Natural killer cell treated with Interleukin-12 subunit alpha and Interleukin-12 subunit beta and Interleukin-15 and Interleukin-18, amount 100 ng/mL, for 72 hours (primary cell): ENCODE measurements around the gene HOXB9. TPM values are rescaled to one million over a fixed set of nuclear protein-coding genes. Genes with fewer than 3 reads are reported as not detected.
A peak's percentile ranks its signal among the peaks of the same experiment; 100 is the strongest.

Experiments
- ATAC-seq, 2 donors: fragments of 150-1000 bp; cut with Tn5 transposase in 1 of 2; sonication (Bioruptor Pico), chemical (Tn5 transposase) in 1 of 2; 2 replicates each; pipeline ENCODE4 v1.10.0; 2021
- DNase-seq: peaks from one replicate; pipeline ENCODE4 v3.0.0; 2022; ENCODE audit warnings: low spot score
- H3K27ac Mint-ChIP-seq, 2 donors: 1 replicate in 1 of 2; 2 replicates in 1 of 2; pipeline ENCODE4 v1.8.0; 2022; ENCODE audit warnings: mixed read lengths in 2 of 2, mild to moderate bottlenecking in 1 of 2, moderate library complexity in 1 of 2
- H3K27me3 Mint-ChIP-seq, 2 donors: 1 replicate in 1 of 2; 2 replicates in 1 of 2; pipeline ENCODE4 v1.8.0; 2022; ENCODE audit warnings: mixed read lengths in 2 of 2
- H3K36me3 Mint-ChIP-seq: one replicate; pipeline ENCODE4 v1.8.0; 2022; ENCODE audit warnings: mixed read lengths
- H3K4me1 Mint-ChIP-seq, 2 donors: 1 replicate in 1 of 2; 2 replicates in 1 of 2; pipeline ENCODE4 v1.8.0; 2022; ENCODE audit warnings: low read depth in 2 of 2, mixed read lengths in 2 of 2, mild to moderate bottlenecking in 1 of 2
- H3K4me3 Mint-ChIP-seq: one replicate; pipeline ENCODE4 v1.8.0; 2022; ENCODE audit warnings: mixed read lengths
- H3K9me3 Mint-ChIP-seq: 2 replicates; pipeline ENCODE4 v1.8.0; 2022; ENCODE audit warnings: mixed read lengths
- total RNA-seq, 2 donors: library from RNA; stranded (reverse); gene quantifications; one replicate each; pipeline ENCODE4 v1.2.3, GENCODE V29; 2022

The HOXB9 gene
- total RNA-seq, 2 donors from 2014 or later: 0.78 to 2.7 TPM

DNA sequence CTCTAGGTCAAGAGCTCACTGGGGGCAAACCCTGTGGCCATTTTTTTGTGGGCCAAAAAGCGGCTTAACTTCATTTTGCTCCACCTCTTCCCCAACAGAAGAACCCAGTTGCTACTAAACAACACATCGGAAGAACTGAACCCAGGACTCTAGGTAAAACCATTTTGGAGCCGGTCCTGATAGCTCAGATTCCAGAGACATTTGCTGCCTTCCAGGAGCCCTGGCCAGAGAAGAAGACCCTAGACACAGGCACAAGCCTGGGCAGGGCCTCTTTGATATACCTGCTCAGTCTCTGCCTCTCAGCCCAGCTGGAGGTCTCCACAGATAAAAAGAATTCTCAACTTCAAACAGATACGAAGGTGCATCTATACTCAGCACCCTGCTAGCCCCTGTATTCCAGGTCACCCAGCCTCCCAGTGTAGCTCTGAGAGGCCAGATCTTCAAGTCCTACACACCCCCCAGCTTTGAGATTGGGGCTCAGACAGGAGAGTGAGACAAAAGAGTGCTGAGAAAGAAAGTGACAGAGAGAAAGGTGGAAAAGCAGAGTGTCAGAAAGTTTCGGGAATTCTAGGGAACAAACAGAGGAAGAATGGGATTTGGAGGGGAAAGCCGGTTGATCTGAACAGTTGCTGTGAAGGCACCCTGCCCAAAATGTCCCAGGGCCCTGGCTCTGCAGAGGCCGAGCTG is 6.6 kb upstream of the HOXB9 start:
- DNase-seq (no peak), ATAC-seq (no peak)
- Mint-ChIP-seq H3K4me3 (peak overlapping the region; percentile 76), H3K27ac (no peak overlapping the region), H3K36me3 (no peaks in the 10 kb centered on the region), H3K9me3 (no peaks in the 10 kb centered on the region), H3K27me3 (peaks cover 57 to 62% of the 10 kb centered on the region in 2 donors), H3K4me1 (peaks cover 8 to 15% of the 10 kb centered on the region in 2 donors)

DNA sequence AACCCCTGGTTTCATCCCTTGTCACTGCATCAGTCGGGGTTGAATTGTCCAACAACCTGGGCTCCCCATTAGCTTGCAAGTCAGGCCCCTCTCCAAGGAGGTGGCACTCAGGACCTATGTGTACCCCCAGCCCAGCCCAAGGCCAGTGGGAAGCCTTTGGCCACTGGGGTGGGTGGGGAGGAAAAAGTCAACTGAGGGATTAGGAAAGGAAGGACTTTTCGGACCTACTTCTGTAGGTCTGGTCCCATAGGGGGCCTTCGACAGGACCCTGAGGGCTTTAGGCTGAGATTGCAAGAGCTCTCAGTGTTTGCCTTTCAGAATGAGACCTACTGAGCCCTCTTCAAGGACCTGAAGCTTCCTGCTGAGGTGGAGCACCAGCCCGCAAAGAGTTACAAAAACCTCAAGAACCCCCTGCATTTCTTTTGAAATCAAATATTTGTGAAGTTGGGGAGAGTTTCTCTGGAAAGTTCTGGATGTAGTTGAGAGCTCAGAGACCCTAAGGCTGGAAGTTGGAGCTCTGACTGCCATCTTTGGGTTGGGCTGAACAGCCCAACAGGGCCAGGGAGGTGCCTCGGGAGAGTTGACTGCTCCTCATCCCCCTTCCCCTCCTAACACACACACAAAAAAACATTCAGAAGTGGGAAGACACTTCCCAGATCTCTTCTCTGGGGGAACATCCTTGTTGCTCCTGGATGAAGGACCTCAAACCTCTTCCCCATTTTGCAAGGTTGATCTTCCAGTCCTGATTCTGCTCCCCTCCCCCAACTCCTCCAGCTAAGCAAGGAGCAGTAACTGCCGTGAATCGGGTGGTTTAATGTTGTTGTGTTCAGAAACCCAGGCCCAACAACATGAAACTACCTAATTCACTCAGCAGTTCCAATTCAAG is 5.8 kb upstream of the HOXB9 start:
- Mint-ChIP-seq H3K27me3 (peaks cover 54 to 59% of the 10 kb centered on the region in 2 donors), H3K27ac (no peak overlapping the region), H3K9me3 (no peaks in the 10 kb centered on the region), H3K36me3 (no peaks in the 10 kb centered on the region), H3K4me1 (peaks cover 9 to 16% of the 10 kb centered on the region in 2 donors), H3K4me3 (peak overlapping the region; percentile 76)
- DNase-seq: no peak
- ATAC-seq: no peak

DNA sequence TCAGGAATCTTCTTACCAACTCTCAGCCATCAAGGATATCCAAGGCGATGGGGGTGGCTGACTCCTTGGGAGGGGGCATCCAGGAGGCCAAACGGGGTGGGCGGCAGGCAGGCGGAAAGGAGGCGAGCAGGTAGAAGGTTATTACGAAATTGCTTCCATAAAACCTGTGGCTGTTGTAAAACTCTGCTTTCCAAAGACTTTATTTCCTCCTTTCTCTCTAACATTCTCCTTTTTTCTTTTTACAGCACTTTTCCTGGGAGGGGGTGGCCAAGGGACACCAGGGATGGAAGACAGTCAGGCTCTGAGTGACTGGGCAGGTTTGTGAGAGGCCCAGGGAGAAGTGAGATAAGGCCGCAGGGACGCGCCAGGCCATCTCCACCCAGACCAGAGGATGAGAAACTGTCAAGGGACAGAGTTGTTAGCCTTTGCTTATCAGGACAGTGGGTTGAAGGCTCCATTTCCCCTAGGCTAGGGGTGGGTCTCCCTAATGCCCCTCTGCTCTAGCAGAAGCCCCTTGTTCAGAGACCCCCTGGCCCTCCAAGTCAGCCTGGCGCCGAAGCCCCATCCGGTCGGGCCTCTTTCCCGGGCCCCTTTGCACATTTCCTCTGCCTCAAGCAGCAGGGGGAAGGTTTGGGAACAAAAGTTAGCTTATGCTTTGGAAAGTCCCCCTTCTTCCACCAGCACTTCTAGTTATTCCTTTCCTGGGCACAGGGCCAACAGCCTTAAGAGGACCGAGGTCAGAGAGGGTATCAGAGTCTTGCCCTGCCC is 5.0 kb upstream of the HOXB9 start:
- Mint-ChIP-seq H3K9me3 (no peaks in the 10 kb centered on the region), H3K36me3 (no peaks in the 10 kb centered on the region), H3K27me3 (peaks cover 56 to 60% of the 10 kb centered on the region in 2 donors), H3K27ac (no peak overlapping the region), H3K4me1 (peaks cover 12 to 24% of the 10 kb centered on the region in 2 donors), H3K4me3 (no peak overlapping the region)
- no peak for ATAC-seq
- peak; percentile 49 for DNase-seq

DNA sequence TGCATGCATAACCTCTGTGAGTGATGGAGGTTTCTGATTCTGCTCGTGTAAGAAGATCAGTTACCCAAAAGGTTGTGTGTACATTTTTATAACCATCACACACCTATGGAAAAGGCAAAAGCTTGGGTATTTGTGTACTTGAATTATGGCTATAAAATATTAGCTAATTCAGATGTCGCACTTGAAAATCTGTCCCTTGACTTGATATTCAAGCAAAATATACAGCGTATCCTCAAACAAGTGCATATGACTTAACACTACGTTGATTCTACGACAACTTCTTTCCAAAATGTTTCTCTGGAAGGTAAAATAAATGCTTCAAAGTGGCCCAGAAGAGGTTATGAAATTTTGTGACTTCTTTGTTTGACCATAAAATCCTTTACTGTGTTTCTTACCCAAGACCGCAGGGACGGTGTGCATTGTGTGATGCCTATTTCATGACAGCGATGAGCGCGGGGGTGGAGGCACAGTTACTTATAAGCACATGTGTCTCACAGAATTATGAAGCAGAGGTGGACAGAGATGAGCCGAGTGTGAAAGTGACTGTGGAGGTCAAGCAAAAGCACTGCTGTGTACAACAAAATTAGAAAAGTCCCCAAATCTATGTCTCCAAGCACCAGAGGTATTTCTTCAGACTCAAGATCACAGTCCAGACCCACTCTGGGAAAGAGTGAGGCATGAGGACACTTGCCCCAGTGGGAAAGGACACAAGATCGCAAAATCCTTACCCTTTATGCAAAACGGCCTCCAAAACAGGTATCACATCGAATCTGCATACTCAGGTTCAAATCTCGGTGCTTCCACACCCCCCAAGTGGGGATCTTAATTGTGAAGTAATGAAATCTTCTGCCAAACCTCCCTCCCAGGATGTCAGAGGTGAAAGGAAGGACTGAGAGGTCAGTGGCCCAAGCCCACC is 4.1 kb upstream of the HOXB9 start:
- Mint-ChIP-seq H3K36me3 (no peaks in the 10 kb centered on the region), H3K27ac (no peak overlapping the region), H3K4me3 (no peak overlapping the region), H3K27me3 (peaks cover 61 to 63% of the 10 kb centered on the region in 2 donors), H3K4me1 (peaks cover 16 to 30% of the 10 kb centered on the region in 2 donors), H3K9me3 (no peaks in the 10 kb centered on the region)
- peak; percentile 51 for DNase-seq
- ATAC-seq: no peak

DNA sequence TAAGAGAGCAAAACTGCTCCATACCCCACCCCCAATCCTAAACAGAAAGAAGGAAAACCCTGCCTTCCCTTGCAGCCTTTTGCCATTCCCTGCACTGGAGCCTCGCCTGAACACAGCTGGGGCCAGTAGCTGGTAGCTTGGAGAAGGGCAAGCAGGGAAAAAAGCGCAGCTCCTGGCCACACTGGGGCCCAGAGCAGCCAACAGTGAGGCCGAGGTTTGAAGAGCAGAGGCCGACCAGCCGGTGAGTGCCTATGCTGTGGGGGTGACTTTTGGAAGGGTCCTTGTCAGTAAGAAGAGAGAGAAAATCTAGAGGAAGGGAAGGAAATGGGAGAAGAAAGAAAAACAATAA is 3.2 kb upstream of the HOXB9 start:
- Mint-ChIP-seq H3K4me1 (peaks cover 17 to 30% of the 10 kb centered on the region in 2 donors), H3K4me3 (no peak overlapping the region), H3K36me3 (no peaks in the 10 kb centered on the region), H3K27ac (no peak overlapping the region), H3K9me3 (no peaks in the 10 kb centered on the region), H3K27me3 (peaks cover 58 to 67% of the 10 kb centered on the region in 2 donors)
- DNase-seq: peak; percentile 42
- no peak for ATAC-seq

DNA sequence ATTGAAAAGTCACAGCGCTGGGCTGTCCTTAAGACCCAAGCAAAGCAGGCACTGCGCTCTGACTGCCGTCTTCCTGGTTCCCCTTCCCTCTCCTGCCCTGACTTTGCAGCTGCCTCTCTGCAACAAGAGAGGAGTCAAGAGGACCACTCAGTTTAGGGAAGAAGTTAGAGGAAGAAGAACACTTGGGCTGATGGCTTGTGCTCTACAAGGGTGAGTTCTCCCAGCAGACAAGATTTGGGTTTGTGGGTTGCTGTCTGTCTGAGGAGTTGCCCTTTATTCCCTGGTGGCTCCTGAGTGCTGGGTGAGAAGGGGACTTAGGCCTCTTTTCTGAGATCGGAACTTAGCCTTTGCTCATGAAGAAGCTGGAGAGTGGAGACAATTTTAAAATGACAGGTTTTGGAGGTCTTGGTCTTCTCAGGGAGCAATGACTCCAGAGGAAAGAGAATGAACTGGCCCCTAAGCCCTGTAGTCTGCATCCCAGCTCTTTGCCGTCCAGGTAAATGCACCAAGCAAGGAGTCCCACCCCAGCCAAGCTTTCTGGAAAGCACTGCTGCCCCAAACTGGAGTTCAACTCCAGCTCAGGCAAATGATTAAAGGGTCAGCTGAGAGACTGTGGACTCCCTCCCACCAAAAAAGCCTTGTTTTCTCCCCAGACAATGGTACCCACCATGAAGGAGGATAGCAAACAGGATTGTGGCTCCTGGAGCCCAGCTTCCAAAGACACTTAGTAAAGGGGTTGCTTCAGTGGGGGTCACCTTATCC is 2.7 kb upstream of the HOXB9 start:
- no peak for ATAC-seq
- no peak overlapping the region for H3K27ac Mint-ChIP-seq
- peaks cover 60 to 72% of the 10 kb centered on the region in 2 donors for H3K27me3 Mint-ChIP-seq
- DNase-seq: no peak
- H3K4me3 Mint-ChIP-seq: no peak overlapping the region
- no peaks in the 10 kb centered on the region for H3K9me3 Mint-ChIP-seq
- no peaks in the 10 kb centered on the region for H3K36me3 Mint-ChIP-seq
- H3K4me1 Mint-ChIP-seq: peaks cover 18 to 30% of the 10 kb centered on the region in 2 donors

DNA sequence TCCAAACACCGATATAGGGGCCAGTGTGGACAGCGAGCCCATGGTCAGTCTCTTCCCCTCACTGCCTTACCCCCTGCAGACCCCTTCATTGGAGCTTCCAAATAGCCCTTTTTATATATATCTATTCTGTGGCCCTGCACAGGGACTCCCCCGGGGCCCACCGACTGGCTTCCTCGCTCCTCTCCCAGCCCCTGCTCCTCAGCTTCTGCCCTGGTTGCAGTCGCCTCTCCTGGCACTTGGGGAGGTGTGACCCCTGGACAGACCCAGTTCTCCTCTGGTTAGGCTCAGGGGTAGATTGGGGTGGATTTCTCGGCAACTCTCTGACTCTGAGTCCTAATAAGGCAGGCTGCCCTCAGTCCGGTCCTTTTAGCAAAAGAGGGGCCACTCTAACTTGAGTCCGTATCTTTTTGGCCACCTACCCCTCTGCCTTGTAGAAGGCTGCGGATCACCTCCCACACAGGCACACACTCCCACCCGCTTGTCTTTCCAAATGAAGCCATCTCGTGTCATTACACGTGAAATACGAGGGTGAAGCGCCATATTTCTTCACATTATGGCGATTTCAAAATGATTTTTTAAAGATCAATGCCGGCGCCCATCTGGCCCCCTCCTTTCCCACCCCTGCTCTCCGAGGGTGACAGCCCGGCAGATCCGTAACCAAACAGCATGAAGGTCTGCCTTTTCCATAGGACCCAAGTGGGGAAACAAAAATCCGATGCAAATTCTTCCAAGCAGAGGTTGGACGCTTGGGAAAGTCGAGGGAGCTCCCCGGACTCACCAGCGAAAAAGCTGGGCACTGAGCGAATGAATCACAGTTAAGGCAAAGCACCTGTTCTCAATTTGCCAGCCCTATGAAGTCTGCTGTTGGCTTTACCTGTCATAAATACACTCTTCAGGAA is 1.7 kb upstream of the HOXB9 start:
- H3K9me3 Mint-ChIP-seq: no peaks in the 10 kb centered on the region
- H3K36me3 Mint-ChIP-seq: no peaks in the 10 kb centered on the region
- no peak overlapping the region for H3K4me3 Mint-ChIP-seq
- DNase-seq: no peak
- no peak overlapping the region for H3K27ac Mint-ChIP-seq
- H3K27me3 Mint-ChIP-seq: peaks cover 63 to 78% of the 10 kb centered on the region in 2 donors
- ATAC-seq: no peak
- H3K4me1 Mint-ChIP-seq: peaks cover 17 to 27% of the 10 kb centered on the region in 2 donors

DNA sequence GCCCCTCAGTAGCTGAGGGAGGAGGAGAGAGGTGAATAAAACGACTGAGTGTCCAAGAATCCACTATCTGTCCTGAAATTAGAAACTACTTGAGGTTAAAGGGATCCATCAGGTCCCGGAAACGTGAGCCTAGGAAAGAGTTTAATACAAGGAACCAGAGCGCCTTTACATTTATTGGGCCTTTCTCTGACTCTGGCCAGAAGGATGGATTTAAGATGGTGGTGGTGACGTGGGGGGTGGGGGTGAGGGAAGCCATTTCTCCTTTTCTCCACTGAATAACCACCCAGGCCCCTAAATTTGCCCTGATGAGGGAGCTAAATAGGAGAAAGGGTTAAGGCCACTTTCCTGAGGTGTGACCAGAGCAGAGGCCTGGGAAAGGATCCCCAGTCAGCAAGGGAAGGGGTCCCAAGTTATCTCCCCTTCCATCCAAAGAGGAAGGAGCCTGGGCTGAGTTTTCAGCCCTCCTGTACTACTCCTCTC is 1.0 kb upstream of the HOXB9 start:
- Mint-ChIP-seq H3K4me3 (peak overlapping the region; percentile 94), H3K27me3 (peaks cover 63 to 78% of the 10 kb centered on the region in 2 donors), H3K27ac (peak overlapping the region in 1 of 2 donors; percentile 78), H3K36me3 (no peaks in the 10 kb centered on the region), H3K9me3 (no peaks in the 10 kb centered on the region), H3K4me1 (peaks cover 15 to 20% of the 10 kb centered on the region in 2 donors)
- DNase-seq (no peak), ATAC-seq (no peak)

DNA sequence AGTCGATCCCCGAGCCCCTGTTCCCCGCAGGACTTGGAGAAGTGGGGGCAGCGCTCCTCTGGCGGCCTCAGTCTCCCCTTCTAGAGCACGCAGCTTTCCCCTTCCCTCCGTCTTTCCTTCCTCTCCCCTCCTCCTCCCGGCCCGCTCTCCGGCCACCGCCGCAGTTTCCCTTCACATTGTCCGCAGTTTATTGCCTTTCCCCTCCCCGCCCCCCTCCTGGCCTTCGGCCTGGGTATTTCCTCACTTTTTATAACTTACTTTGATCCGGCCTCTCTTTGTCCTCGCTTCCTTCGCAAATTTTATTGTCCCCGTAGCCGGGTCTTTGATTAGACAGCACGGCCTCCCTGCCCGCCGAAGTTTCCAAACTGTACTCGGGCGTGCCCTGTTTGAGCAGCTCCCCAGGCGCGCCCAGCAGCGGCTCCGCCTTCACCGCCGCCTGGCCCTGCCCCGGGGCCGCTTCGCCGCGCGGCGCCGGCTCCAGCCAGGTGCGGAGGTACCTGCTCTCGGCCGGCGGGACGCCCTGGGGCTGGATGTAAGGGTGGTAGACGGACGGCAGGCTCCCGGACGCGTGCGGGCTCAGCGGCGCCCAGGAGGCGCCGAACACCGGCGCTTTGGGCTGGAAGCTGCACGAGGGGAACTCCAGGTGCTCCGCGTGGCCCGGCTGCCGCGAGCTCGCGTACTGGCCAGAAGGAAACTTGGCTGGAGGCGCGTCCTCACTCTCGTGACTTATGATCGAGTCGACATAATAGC is 488 bp downstream of the HOXB9 start:
- Mint-ChIP-seq H3K27me3 (peaks cover 67 to 88% of the 10 kb centered on the region in 2 donors), H3K27ac (peak overlapping the region in 1 of 2 donors; percentile 78), H3K9me3 (no peaks in the 10 kb centered on the region), H3K4me1 (peaks cover 15 to 20% of the 10 kb centered on the region in 2 donors), H3K4me3 (peak overlapping the region; percentile 94), H3K36me3 (no peaks in the 10 kb centered on the region)
- ATAC-seq (peak; percentile 70 to 72), DNase-seq (no peak)

DNA sequence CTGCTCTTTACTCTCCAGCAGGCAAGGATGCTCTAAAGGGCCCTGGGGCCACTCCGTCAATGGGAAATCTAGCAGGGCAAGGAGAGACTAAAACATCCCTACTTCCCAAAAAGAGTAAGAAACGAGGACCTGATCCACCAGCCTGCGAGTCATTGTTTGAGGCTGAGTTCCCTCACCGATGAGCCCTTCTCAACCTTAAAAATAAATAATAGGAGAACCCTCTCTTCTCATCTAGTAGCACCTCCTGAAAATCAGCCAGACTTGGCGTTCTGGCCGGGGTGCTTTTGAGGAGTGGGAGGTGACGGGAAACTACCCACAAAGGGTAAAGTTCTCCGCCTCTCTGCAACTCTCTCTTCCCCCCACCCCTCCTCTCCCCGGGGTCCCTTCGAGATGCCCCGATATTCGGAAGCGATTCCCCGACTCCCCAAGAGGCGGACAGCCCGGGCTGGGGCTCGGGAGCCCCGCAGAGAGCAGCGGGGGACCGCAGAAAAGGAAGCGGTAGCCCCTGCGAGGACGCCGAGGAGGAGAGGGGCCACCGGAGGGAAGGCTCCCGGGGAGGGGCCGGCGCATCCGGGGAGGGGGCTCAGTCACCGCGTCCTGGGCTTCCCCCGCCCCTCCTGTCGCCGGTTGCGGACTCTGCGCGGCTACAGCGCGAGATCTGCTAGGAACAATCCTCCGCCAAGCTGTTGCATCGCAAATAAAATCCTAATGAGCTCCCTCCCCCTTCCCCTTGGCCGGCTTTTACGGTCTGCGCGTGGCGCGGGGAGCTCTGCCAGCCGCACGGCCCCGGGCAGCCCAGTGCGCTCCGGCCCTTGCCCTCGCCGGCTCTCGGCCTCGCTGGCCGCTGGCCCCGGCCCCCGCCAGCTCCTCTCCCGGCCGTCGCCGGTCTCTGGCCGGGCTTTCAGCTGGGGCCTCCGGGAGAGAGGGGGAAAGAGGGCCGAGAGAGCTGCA is 1.3 kb downstream of the HOXB9 start:
- peak overlapping the region; percentile 94 for H3K4me3 Mint-ChIP-seq

More for the DNA sequence above, 1.3 kb downstream of the HOXB9 start:
- DNase-seq (no peak), ATAC-seq (peak in 1 of 2 donors; percentile 25)
- H3K27ac Mint-ChIP-seq: no peak overlapping the region
- H3K4me1 Mint-ChIP-seq: peaks cover 15 to 20% of the 10 kb centered on the region in 2 donors
- no peaks in the 10 kb centered on the region for H3K9me3 Mint-ChIP-seq
- H3K36me3 Mint-ChIP-seq: no peaks in the 10 kb centered on the region
- H3K27me3 Mint-ChIP-seq: peaks cover 64 to 84% of the 10 kb centered on the region in 2 donors
